Epithelial cell of esophagus (primary cell): Measurements from ENCODE around the gene FSTL5.

Experiments used
- DNase-seq: peaks from one replicate; pipeline ENCODE4 v3.0.0; 2010; ENCODE audit warnings: low read depth
- H3K4me3 ChIP-seq: 2 replicates; pipeline ENCODE4 v1.5.1; 2011; ENCODE audit warnings: mild to moderate bottlenecking, low read length, control low read depth
- CTCF ChIP-seq: IDR thresholded peaks from 2 replicates; pipeline ENCODE4 v1.5.1; 2011; ENCODE audit warnings: low read depth, mild to moderate bottlenecking, low read length, control low read depth, inconsistent platforms; ENCODE audit not compliant: insufficient read depth; ENCODE audit errors: missing control alignments

FSTL5 gene

GRCh38 chr4:161856711-161857326 is 307.0 kb downstream of the FSTL5 start:
- no peak overlapping the region for H3K4me3 ChIP-seq
- no peak for TF ChIP-seq CTCF
- DNase-seq = no peak

- no peak for TF ChIP-seq CTCF
- no peak overlapping the region for H3K4me3 ChIP-seq
- DNase-seq = no peak
These were observed 313.2 kb downstream of the FSTL5 start for GRCh38 chr4:161850631-161851030.

DNA sequence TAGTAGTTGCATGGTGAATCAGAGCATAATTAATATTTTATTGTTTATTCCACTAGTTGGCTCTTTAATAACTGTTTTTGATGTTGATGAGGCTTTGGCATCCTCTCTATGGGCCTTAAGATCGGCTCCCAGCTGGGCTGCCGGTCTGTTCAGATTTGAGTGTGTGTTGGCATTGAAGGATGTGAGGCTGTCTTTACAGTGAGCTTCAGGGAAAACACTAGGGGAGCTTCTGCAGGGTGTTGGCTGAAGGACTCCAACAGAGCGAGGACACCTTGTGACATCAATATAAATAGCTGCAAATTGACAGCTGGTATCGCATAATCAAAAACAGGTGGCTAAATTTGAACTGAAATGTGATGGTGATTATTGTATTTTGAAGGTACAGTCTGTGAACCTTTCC is 322.0 kb downstream of the FSTL5 start:
- H3K4me3 ChIP-seq = no peak overlapping the region
- no peak for TF ChIP-seq CTCF
- DNase-seq = no peak

- no peak for DNase-seq
- no peak for TF ChIP-seq CTCF
- no peak overlapping the region for H3K4me3 ChIP-seq
These were observed 334.2 kb downstream of the FSTL5 start for GRCh38 chr4:161829591-161829990.

- DNase-seq = no peak
- no peak for TF ChIP-seq CTCF
- no peak overlapping the region for H3K4me3 ChIP-seq
These were observed 335.7 kb downstream of the FSTL5 start for GRCh38 chr4:161828061-161828460.

DNA sequence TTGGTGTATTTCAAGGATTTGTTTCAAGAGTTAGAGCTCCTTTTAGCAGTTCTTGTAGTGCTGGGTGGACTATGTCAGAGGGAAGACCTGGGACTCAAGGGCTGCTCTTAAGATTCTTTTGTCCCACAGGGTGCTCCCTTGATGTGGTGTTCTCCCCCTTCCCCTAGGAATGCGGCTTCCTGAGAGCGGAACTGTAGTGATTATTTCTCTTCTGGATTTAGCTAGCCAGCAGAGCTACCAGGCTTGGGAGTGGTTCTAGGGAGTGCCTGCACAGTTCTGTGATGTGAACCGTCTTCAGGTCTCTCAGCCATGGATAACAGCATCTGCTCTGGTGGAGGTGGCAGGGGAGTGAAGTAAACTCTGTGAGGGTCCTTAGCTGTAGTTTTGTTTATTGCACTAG is 336.8 kb downstream of the FSTL5 start:
- no peak for TF ChIP-seq CTCF
- DNase-seq = no peak
- H3K4me3 ChIP-seq = no peak overlapping the region

DNA sequence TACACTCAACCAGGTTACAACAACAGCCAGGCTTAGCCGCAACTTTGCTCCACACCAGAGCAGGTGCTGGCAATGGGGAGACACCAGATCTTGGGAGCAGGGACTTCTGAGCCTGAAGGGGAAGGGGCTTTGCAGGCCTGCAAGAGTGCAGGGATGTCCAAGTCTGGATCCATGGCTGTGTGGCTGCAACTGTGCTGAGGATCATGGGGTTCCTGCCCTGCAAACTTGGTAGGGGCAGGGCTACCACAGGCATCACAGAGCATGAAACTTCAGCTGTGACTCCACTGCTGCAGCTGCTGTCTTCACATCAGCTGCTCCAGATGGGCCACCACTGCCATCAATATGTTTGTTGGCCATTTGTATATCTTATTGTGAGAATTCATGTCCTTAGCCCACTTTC is 340.4 kb downstream of the FSTL5 start:
- DNase-seq = no peak
- TF ChIP-seq CTCF = no peak
- H3K4me3 ChIP-seq = no peak overlapping the region
